Endothelial cell of hepatic sinusoid (primary cell): Measurements from ENCODE around the gene CALY.
"Not testable (repeated sequence)": the region's sequence is repeated elsewhere in the genome, so short reads cannot be mapped to it uniquely, and the experiment has no call there.

Experiments used
- in situ Hi-C: cut with HindIII; loops from 2 replicates; pipeline ENCODE4 v1.10.0; 2017; ENCODE audit warnings: low sequenced_read_pairs

The CALY gene

DNA sequence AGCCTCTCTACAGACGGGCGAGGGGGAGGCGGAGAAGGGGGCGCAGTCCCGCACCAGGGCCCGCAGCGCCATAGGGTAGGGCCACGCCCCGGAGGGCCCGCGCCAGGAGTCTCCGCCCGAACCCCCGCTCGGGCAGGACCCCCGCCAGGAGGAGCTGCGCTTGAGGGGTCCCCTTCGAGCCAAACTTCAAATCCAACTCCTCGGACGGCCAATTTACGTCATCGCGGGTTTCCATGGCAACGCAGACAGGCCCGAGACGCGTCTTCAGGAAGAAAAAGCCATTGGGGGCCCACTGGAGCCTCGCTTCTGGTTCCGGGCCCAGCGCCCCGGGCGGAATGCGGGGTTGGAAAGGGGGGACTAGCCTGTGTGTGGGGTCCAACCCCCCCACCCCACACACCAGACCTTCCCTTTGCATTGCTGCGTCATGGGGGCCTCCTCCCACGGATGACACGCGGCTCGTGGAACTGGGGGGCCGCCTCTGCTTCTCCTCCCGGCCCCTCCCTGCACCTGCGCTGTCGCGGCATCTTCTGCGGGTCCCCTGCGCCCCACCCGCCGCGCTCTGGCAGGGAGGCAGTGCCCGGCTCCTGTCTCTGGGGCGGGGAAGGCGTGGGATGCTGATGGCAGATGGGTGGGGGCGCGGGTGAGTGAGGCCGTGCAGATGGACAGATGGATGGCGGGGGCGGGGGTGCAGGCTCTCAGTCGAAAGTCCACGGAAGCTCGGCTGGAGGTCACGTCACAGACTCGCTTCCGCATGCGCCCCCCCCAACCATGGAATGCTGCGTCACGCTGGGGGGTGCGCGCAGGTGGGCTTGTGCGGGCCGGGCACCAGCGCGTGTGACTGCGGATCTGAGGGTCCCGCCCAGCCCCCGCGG, 1.2 kb downstream of the CALY start:
- in situ Hi-C loops = no loop called here

DNA sequence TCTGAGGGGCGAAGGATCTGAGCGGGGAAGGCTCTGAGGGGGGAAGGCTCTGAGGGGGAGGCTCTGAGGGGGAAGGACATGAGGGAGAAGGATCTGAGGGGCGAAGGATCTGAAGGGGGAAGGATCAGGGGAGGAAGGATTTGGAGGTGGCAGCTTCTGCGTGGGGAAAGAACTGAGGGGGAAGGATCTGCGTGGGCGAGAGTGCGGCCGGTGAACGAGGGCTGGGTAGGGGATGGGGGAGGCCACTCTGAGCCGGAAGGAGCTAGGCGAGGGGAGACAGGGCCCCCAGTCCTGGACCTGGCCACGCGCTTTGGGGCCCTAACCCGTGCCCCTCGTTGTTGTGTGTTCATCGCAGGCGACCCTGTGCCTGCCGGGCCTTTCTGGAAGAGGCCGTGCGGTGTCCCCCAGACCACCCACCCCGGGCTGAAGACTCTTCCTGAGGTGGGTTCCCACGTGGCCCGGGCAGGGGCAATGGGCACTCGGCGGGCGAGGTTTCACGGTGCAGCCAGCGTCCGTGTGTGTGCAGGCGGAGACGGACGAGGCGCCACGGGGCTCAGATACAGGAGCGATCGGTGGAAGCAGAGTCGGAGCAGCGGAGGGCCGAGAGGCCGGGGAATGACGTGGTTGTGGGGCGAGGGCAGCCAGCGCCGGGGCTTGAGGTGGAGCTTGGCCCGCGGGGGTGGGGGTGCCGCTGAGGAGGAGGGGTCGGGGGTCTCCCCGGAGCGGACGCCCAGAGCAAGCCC, 2.0 kb downstream of the CALY start:
- in situ Hi-C loops = no loop called here

DNA sequence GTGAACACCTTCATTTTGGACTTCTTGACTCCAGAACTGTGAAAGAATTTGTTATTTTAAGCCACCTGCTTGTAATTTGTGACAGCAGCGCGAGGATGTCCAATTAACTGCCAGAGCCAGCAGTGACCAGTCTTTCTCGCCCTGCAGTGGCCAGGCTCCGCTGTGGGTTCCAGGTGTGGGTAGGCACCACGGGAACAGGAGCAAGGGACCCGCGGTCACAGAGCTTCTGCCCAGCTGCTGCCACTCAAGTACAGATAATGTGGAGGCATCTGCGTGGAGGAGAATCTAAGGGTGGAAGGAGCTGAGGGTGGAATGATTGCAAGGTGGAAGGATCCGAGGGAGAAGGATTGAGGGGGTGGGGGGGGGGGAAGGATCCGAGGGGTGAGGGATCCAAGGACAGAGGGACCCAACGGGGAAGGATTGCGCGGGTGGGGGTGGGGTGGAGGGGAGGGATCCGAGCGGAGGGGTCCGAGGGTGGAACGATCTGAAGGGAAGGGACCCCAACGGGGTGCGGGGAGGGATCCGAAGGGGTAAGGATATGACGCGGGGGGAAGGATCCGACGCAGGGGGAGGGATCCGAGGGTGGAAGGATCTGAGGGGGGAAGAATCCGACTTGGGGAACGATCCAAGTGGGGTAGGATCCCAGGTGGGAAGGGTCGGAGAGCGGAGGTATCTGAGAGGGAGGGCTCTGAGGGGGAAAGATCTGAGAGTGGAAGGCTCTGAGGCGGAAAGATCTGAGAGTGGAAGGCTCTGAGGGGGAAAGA, 3.6 kb downstream of the CALY start:
- in situ Hi-C loops = no loop called here

DNA sequence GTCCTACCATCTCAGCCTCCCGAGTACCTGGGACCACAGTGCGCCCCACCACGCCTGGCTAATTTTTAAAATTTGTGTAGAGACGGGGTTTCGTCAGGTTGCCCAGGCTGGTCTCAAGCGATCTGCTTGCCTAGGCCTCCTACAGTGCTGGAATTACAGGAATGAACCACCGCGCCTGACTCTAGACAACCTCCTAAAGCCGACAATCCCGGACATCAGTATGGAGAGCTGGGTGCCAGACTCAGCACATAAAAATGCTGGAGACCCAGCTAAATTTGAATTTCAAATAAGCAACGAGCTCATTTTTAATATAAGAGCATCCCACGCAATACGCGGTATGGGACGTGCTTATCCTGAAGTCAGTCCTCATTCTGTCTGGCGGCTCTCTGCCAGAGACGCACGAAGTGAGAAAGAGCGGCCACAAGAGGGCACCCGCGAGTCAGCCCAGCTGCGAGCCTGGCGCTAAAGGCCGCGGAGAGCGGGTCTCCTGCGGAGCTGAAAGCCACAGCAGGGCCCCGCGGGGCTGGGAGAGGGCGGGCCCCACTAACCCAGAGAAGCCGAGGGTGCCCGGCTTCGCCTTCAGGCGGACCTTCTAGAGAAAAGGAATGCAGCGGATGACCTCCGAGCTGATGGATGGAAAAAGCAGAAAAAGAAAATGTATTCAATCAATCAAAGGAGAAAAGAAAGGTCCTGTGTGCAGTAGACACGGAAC, 7.0 kb downstream of the CALY start:
- in situ Hi-C loops = no loop called here

GRCh38 chr10:133328358-133329343, 8.0 kb downstream of the CALY start:
- in situ Hi-C loops = no loop called here

DNA sequence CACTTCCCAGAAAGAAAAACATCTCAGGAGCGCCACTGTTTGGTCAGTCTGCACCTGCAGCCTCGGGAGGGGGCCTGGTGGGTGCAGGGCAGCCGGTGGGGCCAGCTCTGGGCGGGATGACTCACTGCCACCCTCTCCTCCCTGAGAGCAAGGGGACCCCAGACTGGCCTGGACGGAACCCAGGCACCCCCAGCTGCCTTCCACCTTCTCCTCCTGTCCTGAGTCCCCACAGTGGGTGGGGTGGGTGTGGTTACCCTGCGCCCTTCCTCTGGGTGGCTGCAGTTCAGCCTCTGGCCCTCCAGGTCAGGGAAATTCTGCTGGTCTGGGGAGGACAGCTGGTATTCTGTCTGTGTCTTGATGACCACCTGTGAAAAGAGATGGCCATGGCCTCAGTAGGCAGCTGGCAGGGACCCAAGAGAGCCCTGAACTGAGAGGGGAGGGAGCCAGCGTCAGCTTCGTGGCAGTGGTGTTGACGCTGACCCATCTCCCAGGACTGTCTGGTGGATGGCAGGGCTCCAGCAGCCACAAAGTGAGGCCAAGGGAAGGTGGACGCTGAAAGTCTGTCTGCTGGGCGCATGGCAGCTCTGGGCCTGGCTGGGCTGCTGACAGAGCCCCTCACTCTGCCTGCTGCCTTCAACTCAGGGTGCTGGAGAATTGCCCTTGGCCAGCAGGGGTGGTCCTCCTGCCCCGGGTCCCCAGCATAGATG, 8.9 kb downstream of the CALY start:
- in situ Hi-C loops = no loop called here

- in situ Hi-C loops = no loop called here
Measured at GRCh38 chr10:133326745-133327650, 9.7 kb downstream of the CALY start.

GRCh38 chr10:133326223-133326551, 10.5 kb downstream of the CALY start:
- in situ Hi-C loops = no loop called here

DNA sequence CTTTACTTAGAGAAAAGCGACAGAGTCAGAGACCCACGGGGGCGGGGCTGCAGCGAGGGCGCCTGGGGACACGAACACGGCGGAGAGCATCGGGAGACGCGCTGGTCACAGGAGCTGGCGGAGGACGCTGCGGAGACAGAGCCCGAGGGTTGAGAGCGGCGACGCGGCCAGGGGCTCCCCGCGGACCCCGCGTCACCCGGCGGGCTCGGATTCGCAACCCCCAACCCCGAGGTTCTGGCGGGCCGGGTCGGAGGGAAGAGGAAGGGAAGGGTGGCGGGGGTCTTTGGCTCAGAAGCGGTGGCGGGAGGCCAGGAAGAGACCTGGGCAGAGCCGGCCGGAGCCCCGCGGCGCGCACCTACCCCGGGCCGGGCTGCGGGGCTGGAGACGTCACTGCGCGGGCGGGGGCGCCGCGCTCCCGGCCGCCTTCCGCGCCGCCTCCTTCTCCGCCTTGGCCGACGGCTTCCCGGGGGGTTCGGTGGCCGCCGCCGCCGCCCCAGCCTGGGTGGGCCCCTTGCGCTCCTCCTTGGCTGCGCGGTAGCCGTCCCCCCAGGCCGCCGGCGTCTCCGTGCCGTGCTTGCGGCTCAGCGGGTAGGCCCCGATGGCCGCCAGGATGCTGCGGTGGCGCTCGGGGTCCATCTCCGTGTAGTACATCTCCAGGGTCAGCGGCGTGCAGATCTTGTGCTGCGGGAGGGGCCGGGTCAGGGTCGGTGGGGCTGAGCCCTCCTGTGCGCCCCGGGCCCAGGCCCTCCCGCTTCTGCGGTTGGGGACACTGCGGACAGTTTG, 11.1 kb downstream of the CALY start:
- in situ Hi-C loops = no loop called here

DNA sequence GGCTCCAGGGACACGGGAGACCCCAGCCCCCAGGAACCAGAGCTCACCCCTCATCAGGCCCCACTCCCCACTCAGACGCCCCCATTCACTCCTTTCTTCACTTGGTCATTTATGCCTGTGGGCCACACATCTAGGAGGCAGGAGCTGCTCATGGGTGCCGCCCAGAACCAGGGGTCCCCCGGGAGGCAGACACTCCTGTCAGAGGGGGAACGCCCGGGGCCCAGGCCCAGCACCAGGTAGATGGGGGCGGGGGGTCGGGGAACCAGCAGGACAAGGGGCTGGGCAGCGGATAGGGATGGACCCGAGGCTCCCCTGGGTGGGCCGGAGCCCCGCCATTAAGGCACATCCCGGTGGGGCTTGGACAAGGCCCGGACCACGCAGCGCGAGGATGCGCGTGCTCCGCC, 11.8 kb downstream of the CALY start:
- in situ Hi-C loops = no loop called here

- in situ Hi-C loops = no loop called here
Measured at GRCh38 chr10:133324198-133324792, 12.4 kb downstream of the CALY start.

DNA sequence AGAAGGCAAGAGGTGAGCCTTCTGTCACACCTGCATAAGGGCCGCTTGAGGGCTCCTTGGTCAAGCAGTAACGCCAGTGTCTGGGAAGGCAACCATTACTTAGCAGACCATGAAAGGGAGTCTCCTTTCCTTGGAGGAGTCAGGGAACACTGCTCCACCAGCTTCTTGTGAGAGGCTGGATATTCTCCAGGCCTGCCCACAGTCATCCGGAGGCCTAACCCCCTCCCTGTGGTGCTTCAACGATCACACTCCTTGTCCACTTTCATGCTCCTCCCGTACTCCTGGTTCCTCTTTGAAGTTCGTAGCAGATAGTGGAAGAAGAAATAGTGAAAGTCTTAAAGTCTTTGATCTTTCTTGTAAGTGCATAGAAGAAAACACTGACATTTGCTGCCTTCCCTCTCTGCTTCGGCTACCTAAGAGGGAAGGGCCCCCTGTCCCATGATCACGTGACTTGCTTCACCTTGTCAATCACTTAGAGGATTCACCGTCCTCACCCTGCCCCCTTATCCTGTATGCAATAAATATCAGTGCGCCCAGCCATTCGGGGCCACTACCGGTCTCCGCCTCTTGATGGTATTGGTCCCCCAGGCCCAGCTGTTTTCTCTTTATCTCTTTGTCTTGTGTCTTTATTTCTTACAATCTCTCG, 14.5 kb downstream of the CALY start:
- in situ Hi-C loops = not testable (repeated sequence)

DNA sequence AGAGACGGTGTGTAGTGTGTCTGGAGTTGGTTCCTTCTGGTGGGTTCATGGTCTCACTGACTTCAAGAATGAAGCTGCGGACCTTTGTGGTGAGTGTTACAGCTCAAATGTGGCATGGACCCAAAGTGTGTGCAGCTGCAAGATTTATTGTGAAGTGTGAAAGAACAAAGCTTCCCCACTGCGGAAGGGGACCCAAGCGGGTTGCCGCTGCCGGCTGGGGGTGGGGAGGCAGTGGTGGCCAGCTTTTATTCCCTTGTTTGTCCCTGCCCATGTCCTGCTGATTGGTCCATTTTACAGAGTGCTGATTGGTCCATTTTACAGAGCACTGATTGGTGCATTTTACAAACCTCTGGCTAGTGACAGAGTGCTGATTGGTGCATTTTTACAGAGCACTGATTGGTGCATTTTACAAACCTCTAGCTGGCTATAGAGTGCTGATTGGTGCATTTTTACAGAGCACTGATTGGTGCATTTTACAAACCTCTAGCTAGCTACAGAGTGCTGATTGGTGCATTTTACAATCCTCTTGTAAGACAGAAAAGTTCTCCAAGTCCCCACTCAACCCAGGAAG, 15.8 kb downstream of the CALY start:
- in situ Hi-C loops = not testable (repeated sequence)

GRCh38 chr10:133318494-133319127, 18.1 kb downstream of the CALY start:
- in situ Hi-C loops = no loop called here

DNA sequence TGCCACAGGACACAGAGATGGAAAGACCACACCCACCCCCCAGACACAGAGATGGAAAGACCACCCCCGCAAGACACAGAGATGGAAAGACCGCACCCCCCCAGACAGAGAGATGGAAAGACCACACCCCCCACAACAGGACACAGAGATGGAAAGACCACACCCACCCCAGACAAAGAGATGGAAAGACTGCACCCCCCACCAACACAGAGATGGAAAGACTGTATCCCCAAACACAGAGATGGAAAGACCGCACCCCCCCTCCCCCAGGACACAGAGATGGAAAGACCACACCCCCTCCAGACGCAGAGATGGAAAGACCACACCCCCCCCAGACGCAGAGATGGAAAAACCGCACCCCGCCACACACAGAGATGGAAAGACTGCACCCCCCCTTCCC, 20.0 kb downstream of the CALY start:
- in situ Hi-C loops = no loop called here

GRCh38 chr10:133316266-133316665, 20.4 kb downstream of the CALY start:
- in situ Hi-C loops = no loop called here
